Measurements from ENCODE around the gene OR5M10.
"Not testable (repeated sequence)": the region's sequence is repeated elsewhere in the genome, so short reads cannot be mapped to it uniquely, and the experiment has no call there.

The OR5M10 gene

DNA sequence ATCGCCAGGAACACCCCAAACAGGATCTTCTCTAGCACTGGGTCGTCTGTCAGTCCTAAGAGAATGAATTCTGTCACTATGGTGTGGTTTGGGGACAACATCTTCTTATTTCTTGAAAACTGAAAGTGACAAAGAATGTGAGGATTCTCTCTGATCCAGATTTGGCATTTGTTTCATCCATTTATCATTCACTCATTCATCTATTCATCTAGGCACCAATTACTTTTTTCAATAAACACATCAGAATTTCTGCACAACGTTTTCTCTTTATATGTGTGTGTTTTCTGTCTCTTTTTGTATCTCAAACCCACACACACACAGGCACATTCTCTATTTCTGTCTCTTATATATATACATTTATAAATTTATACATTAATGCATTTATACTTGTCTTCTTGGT lies at the start of gene OR5M10:
Gene OR5M10, minus strand, starts transcription at position 101 of the 400 bp plus-strand sequence. Its CDS starts 0 bp downstream, at position 101.
- Histone ChIP-seq H3K79me2 (ENCODE audit: control insufficient read depth, insufficient read depth, low read length, unreplicated experiment) (no peaks in the 10 kb centered on the region), H3K27me3 (ENCODE audit: insufficient read depth, low read length) (no peaks in the 10 kb centered on the region), H3K4me1 (ENCODE audit: control insufficient read depth, insufficient read depth, low read length, unreplicated experiment) (no peaks in the 10 kb centered on the region), H3K36me3 (ENCODE audit: insufficient read depth, low read length) (no peaks in the 10 kb centered on the region), H3K27ac (ENCODE audit: low read depth, low read length) (no peak within 1 kb of the TSS), H3K4me3 (ENCODE audit: low read depth, low read length) (no peak within 1 kb of the TSS), H2AFZ (ENCODE audit: low read length, unreplicated experiment) (no peak within 1 kb of the TSS)

DNA sequence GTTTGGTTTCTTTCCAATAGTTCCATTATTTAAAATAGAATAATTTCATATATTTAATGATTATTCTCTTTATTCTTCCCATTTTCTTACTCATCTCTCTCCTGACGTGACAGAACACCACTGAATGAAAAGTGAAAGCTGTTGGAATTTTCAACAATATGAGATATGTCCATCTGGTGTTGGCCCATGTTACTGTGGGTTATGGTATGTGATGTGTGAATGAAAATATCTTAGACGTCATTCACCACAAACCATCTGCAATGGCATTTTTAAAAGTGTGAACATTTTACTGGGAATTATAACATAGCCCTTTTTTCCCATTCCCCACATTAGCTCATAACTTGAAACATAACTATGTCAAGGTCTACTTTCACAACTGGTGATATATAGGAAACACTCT lies 48.4 kb upstream of the OR5M10 start:
- no peaks in the 10 kb centered on the region for H3K36me3 ChIP-seq (ENCODE audit: insufficient read depth, low read length)
- H3K27me3 ChIP-seq (ENCODE audit: insufficient read depth, low read length) = no peaks in the 10 kb centered on the region
- no peak overlapping the region for H3K27ac ChIP-seq (ENCODE audit: low read depth, low read length)
- H3K79me2 ChIP-seq (ENCODE audit: control insufficient read depth, insufficient read depth, low read length, unreplicated experiment) = no peaks in the 10 kb centered on the region
- no peaks in the 10 kb centered on the region for H3K4me1 ChIP-seq (ENCODE audit: control insufficient read depth, insufficient read depth, low read length, unreplicated experiment)
- no peak overlapping the region for H2AFZ ChIP-seq (ENCODE audit: low read length, unreplicated experiment)
- H3K4me3 ChIP-seq (ENCODE audit: low read depth, low read length) = no peak overlapping the region

DNA sequence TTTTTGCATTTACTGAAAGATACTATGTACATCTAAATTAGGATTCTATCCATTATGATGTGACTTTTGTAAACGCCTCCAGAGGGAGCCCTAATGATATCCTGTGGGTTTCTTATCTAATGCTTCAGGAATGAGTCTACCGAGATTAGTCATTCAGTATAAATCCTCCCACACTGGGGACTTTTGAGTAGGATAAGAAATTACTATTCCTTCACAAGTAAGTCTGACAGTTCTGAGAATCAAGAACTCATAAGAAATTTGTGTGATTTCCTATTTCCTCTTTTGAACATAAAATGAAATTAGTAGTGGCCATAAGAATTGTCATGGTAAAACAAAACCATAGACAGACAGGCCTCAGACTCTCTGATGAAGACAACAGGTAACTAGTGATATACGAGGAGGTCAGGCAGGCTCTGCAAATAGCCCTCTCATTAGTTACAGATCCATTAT lies 47.2 kb upstream of the OR5M10 start:
- no peak overlapping the region for H3K27ac ChIP-seq (ENCODE audit: low read depth, low read length)
- no peak overlapping the region for H2AFZ ChIP-seq (ENCODE audit: low read length, unreplicated experiment)
- H3K4me3 ChIP-seq (ENCODE audit: low read depth, low read length) = no peak overlapping the region
- H3K27me3 ChIP-seq (ENCODE audit: insufficient read depth, low read length) = no peaks in the 10 kb centered on the region
- no peaks in the 10 kb centered on the region for H3K36me3 ChIP-seq (ENCODE audit: insufficient read depth, low read length)
- H3K4me1 ChIP-seq (ENCODE audit: control insufficient read depth, insufficient read depth, low read length, unreplicated experiment) = no peaks in the 10 kb centered on the region
- no peaks in the 10 kb centered on the region for H3K79me2 ChIP-seq (ENCODE audit: control insufficient read depth, insufficient read depth, low read length, unreplicated experiment)

DNA sequence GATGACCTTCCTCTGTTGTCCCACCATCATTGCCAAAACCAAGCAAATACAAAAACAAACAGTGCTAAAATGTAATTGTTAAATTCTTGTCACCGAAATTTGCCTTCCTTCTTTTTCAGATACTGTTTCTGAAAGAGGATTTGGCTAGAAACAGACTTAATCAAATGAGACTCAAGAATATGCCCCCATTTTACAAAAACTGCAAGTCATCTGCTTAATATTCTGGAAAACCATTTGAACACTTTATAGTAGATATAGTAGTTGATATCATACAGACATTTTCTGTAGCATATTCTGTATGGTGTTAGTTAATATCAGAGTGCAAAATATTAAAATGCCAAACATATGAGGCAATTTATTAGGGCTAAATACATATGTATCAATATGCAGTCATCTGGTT lies 33.7 kb upstream of the OR5M10 start:
- Histone ChIP-seq H3K27me3 (ENCODE audit: insufficient read depth, low read length) (no peaks in the 10 kb centered on the region), H2AFZ (ENCODE audit: low read length, unreplicated experiment) (no peak overlapping the region), H3K27ac (ENCODE audit: low read depth, low read length) (no peak overlapping the region), H3K4me1 (ENCODE audit: control insufficient read depth, insufficient read depth, low read length, unreplicated experiment) (no peaks in the 10 kb centered on the region), H3K36me3 (ENCODE audit: insufficient read depth, low read length) (no peaks in the 10 kb centered on the region), H3K4me3 (ENCODE audit: low read depth, low read length) (no peak overlapping the region), H3K79me2 (ENCODE audit: control insufficient read depth, insufficient read depth, low read length, unreplicated experiment) (no peaks in the 10 kb centered on the region)

DNA sequence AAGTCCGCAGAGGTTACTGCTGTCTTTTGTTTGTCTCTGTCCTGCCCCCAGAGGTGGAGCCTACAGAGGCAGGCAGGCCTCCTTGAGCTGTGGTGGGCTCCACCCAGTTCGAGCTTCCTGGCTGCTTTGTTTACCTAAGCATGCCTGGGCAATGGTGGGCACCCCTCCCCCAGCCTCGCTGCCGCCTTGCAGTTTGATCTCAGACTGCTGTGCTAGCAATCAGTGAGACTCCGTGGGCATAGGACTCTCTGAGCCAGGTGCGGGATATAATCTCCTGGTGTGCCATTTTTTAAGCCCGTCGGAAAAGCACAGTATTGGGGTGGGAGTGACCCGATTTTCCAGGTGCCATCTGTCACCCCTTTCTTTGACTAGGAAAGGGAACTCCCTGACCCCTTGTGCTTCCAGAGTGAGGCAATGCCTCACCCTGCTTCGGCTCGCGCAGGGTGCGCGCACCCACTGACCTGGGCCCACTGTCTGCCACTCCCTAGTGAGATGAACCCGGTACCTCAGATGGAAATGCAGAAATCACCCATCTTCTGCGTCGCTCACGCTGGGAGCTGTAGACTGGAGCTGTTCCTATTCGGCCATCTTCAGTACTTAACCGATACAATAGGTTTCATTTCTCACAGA lies 14.7 kb upstream of the OR5M10 start:
- H3K27ac ChIP-seq (ENCODE audit: low read depth, low read length); H3K4me1 ChIP-seq (ENCODE audit: control insufficient read depth, insufficient read depth, low read length, unreplicated experiment); H2AFZ ChIP-seq (ENCODE audit: low read length, unreplicated experiment); H3K4me3 ChIP-seq (ENCODE audit: low read depth, low read length); H3K36me3 ChIP-seq (ENCODE audit: insufficient read depth, low read length); H3K79me2 ChIP-seq (ENCODE audit: control insufficient read depth, insufficient read depth, low read length, unreplicated experiment); H3K27me3 ChIP-seq (ENCODE audit: insufficient read depth, low read length): not testable (repeated sequence)

DNA sequence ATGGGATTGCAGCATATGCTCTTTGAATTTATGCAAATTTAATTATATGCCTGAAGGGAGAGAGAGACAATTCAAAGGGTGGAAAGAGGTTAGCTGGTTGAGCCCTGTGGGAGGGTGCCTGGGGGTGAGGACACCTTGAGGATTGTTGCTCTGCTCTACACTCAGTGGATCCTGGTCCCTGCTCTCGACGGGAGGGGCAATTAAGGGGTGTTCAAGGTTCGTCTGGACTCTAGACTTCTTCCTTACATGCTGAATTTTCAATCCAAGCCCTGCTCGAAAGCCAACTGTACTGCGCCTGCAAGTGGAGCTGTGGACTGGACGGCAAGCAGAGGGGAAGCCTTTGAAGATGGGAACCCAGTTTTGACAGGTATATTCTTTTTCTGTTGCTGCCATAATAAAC lies 18.9 kb downstream of the OR5M10 start:
- Histone ChIP-seq H3K79me2 (ENCODE audit: control insufficient read depth, insufficient read depth, low read length, unreplicated experiment) (no peaks in the 10 kb centered on the region), H3K4me1 (ENCODE audit: control insufficient read depth, insufficient read depth, low read length, unreplicated experiment) (no peaks in the 10 kb centered on the region), H3K36me3 (ENCODE audit: insufficient read depth, low read length) (no peaks in the 10 kb centered on the region), H2AFZ (ENCODE audit: low read length, unreplicated experiment) (no peak overlapping the region), H3K27me3 (ENCODE audit: insufficient read depth, low read length) (no peaks in the 10 kb centered on the region), H3K27ac (ENCODE audit: low read depth, low read length) (no peak overlapping the region), H3K4me3 (ENCODE audit: low read depth, low read length) (no peak overlapping the region)

DNA sequence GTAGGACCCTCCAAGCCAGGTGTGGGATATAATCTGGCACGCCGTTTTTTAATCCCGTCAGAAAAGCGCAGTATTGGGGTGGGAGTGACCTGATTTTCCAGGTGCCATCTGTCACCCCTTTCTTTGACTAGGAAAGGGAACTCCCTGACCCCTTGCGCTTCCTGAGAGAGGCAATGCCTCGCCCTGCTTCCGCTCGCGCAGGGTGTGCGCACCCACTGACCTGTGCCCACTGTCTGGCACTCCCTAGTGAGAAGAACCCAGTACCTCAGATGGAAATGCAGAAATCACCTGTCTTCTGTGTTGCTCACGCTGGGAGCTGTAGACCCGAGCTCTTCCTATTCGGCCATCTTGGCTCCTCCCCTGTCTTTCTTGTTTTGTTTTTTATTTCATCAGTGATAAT lies 22.8 kb downstream of the OR5M10 start:
- not testable (repeated sequence) for H3K27me3 ChIP-seq (ENCODE audit: insufficient read depth, low read length); H3K27ac ChIP-seq (ENCODE audit: low read depth, low read length); H3K4me3 ChIP-seq (ENCODE audit: low read depth, low read length); H3K79me2 ChIP-seq (ENCODE audit: control insufficient read depth, insufficient read depth, low read length, unreplicated experiment); H3K4me1 ChIP-seq (ENCODE audit: control insufficient read depth, insufficient read depth, low read length, unreplicated experiment); H3K36me3 ChIP-seq (ENCODE audit: insufficient read depth, low read length); H2AFZ ChIP-seq (ENCODE audit: low read length, unreplicated experiment)

DNA sequence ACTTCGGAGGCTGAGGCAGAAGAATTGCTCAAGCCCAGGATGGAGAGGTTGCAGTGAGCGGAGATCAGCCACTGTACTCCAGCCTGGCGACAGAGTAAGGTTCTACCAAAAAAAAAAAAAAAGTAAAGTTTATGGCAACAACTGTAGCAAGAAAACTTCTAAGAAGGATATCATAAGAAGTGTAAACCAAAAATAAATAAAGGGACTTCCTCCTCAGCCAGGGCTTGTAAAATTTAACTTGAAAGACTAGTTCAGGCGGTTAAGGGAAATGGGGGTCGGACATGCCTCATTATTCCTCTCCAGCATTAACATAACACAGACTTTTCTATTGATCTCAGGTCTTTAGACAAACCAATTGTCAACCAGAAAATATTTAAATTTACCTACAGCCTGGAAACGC lies 32.0 kb downstream of the OR5M10 start:
- H3K4me1 ChIP-seq (ENCODE audit: control insufficient read depth, insufficient read depth, low read length, unreplicated experiment) = no peaks in the 10 kb centered on the region
- H2AFZ ChIP-seq (ENCODE audit: low read length, unreplicated experiment) = no peak overlapping the region
- H3K27me3 ChIP-seq (ENCODE audit: insufficient read depth, low read length) = no peaks in the 10 kb centered on the region
- no peaks in the 10 kb centered on the region for H3K79me2 ChIP-seq (ENCODE audit: control insufficient read depth, insufficient read depth, low read length, unreplicated experiment)
- no peaks in the 10 kb centered on the region for H3K36me3 ChIP-seq (ENCODE audit: insufficient read depth, low read length)
- H3K27ac ChIP-seq (ENCODE audit: low read depth, low read length) = no peak overlapping the region
- H3K4me3 ChIP-seq (ENCODE audit: low read depth, low read length) = no peak overlapping the region

DNA sequence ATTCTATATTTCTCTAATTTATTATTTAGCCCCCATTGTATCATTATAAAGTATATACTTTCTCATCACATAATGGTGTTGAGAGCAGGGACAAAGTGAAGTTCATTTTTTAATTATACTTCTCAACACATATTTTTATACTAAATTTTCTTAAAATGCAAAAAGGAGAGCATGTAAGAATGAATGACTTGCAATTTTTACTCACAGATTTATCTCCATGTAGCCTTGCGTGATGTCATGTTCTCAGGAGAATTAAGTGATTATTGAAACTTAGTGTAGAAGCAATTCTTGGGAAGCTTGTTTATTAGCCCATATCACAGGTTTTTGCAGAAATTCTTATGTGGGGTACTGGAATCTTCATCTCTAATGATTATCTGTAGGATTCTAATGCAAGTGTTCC lies 33.8 kb downstream of the OR5M10 start:
- H3K4me1 ChIP-seq (ENCODE audit: control insufficient read depth, insufficient read depth, low read length, unreplicated experiment) = no peaks in the 10 kb centered on the region
- H3K27ac ChIP-seq (ENCODE audit: low read depth, low read length) = no peak overlapping the region
- H2AFZ ChIP-seq (ENCODE audit: low read length, unreplicated experiment) = no peak overlapping the region
- no peak overlapping the region for H3K4me3 ChIP-seq (ENCODE audit: low read depth, low read length)
- H3K79me2 ChIP-seq (ENCODE audit: control insufficient read depth, insufficient read depth, low read length, unreplicated experiment) = no peaks in the 10 kb centered on the region
- H3K36me3 ChIP-seq (ENCODE audit: insufficient read depth, low read length) = no peaks in the 10 kb centered on the region
- no peaks in the 10 kb centered on the region for H3K27me3 ChIP-seq (ENCODE audit: insufficient read depth, low read length)

DNA sequence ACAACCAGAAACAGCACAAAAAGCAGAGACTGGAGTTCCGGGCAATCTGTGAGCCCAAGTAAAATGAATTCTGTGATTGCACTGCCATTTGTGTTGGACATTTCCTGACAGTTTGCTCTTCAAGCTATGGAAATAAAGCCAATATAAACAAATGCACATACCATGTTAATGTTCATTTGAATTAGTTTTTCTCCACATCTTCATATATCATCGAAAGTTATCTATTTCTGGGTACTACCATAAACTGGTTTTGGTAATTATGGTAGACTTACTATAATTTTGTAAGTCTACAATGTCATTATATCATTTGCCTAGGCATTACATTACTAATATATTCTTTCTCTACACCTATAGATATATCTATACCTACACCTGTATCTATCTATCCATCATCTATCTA lies 34.4 kb downstream of the OR5M10 start, which contains the start of gene OR5M11:
Gene OR5M11, minus strand, starts transcription at position 101 of the 400 bp plus-strand sequence. Its CDS starts 0 bp downstream, at position 101.
- Histone ChIP-seq H3K79me2 (ENCODE audit: control insufficient read depth, insufficient read depth, low read length, unreplicated experiment) (no peaks in the 10 kb centered on the region), H2AFZ (ENCODE audit: low read length, unreplicated experiment) (no peak within 1 kb of the TSS), H3K4me3 (ENCODE audit: low read depth, low read length) (no peak within 1 kb of the TSS), H3K36me3 (ENCODE audit: insufficient read depth, low read length) (no peaks in the 10 kb centered on the region), H3K4me1 (ENCODE audit: control insufficient read depth, insufficient read depth, low read length, unreplicated experiment) (no peaks in the 10 kb centered on the region), H3K27me3 (ENCODE audit: insufficient read depth, low read length) (no peaks in the 10 kb centered on the region), H3K27ac (ENCODE audit: low read depth, low read length) (no peak within 1 kb of the TSS)

DNA sequence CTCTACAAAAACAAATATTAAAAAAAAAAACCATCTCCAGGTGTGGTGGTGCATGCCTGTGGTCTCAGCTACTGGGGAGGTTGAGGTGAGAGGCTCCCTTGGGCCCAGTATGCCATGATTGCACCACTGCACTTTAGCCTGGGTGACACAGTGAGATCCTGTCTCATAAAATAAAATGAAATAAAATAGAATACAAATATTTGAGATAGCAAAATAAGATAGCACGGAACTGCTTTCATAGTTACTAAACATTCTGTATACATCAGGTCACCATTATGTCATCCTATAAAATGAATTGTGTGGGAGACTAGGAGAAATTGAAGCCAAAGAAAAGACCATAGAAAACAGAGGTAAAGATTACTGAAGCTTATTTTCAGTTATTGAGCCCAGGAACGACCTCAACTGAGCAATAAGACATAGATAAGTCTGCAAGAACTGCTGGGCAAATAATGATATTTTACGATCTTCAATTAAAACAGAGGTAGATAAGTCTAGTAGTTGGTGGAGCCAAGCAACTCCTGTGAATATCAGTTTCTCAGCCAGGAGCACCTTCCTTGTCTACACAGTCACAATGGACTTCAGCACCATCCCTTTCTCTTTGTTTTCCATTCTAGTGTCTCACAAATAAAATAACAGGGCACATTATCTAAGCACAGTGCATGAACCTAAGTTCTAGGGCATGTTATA lies 44.3 kb downstream of the OR5M10 start:
- Histone ChIP-seq H3K27ac (ENCODE audit: low read depth, low read length) (no peak overlapping the region), H3K36me3 (ENCODE audit: insufficient read depth, low read length) (no peaks in the 10 kb centered on the region), H2AFZ (ENCODE audit: low read length, unreplicated experiment) (no peak overlapping the region), H3K27me3 (ENCODE audit: insufficient read depth, low read length) (no peaks in the 10 kb centered on the region), H3K4me3 (ENCODE audit: low read depth, low read length) (no peak overlapping the region), H3K4me1 (ENCODE audit: control insufficient read depth, insufficient read depth, low read length, unreplicated experiment) (no peaks in the 10 kb centered on the region), H3K79me2 (ENCODE audit: control insufficient read depth, insufficient read depth, low read length, unreplicated experiment) (no peaks in the 10 kb centered on the region)
